GM12865 (cell line): ENCODE data around the gene RALGAPB.

ENCODE experiments used
- DNase-seq: peaks from one replicate; pipeline ENCODE4 v3.0.0; 2010; ENCODE audit warnings: low read depth
- H3K4me3 ChIP-seq: 2 replicates; pipeline ENCODE4 v1.5.1; 2011; ENCODE audit warnings: mild to moderate bottlenecking, low read depth, low read length, control low read depth
- TF ChIP-seq, protein P1 (sequence below): IDR thresholded peaks from 2 replicates; pipeline ENCODE4 v1.5.1; 2011; ENCODE audit warnings: low read length, control low read depth, low read depth, inconsistent platforms; ENCODE audit not compliant: insufficient read depth; ENCODE audit errors: missing control alignments

Gene RALGAPB

DNA sequence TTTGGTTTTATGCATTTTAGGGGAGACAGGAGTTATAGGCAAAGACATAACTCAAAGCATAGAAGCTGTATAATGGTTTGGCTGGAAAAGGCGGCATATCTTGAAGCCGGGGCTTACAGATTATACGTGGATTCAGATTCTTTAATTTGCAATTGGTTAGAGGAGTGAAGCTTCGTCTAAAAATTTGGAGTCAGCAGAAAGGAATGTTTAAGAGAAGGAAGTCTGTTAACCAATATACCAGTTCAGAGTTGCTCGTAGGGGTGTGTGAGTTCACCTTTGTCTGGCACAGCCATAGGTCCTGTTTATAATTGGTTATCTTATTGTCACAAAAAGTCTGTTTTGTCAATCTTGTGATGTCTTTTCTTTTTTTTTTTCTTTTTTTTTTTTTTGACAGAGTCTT lies 137.9 kb downstream of the RALGAPB start:
- no peak for DNase-seq
- TF ChIP-seq, protein P1, sequence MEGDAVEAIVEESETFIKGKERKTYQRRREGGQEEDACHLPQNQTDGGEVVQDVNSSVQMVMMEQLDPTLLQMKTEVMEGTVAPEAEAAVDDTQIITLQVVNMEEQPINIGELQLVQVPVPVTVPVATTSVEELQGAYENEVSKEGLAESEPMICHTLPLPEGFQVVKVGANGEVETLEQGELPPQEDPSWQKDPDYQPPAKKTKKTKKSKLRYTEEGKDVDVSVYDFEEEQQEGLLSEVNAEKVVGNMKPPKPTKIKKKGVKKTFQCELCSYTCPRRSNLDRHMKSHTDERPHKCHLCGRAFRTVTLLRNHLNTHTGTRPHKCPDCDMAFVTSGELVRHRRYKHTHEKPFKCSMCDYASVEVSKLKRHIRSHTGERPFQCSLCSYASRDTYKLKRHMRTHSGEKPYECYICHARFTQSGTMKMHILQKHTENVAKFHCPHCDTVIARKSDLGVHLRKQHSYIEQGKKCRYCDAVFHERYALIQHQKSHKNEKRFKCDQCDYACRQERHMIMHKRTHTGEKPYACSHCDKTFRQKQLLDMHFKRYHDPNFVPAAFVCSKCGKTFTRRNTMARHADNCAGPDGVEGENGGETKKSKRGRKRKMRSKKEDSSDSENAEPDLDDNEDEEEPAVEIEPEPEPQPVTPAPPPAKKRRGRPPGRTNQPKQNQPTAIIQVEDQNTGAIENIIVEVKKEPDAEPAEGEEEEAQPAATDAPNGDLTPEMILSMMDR = no peak
- no peak overlapping the region for H3K4me3 ChIP-seq

DNA sequence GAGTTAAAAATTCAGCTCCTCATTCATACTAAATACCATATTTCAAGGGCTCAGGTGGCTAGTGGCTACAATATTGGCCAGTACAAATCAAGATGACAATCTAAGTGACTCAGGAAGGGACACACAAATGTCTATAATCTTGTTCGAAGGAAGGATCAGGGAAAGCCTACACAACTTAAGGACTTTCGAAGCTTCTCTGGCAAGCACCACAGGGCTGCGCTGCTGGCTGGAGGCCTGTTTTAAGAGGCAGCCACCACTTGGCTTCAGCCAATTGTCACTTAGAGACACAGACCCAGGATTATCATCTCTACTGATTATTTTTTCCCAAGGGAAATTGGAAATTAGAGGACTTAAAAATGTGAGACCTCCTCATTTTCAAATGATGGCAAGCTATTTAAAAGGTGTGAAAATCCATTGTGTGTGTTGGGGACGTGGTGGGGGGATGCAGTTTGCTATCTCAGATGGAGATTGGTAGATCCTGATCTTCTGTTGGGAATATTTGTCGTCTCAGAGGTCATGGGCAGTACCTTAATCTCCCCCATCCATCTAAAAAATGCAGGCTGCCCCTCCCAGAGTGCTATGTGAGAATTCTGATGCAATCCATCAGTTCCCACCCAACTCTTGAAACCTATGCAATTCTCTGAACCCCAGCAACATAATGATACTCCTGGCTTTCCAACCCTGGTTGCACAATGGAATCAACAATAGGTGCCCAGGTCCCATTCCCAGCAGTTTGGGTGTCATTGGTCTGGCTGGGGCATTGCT lies 140.3 kb downstream of the RALGAPB start:
- TF ChIP-seq, protein P1 = no peak
- H3K4me3 ChIP-seq = no peak overlapping the region
- no peak for DNase-seq

DNA sequence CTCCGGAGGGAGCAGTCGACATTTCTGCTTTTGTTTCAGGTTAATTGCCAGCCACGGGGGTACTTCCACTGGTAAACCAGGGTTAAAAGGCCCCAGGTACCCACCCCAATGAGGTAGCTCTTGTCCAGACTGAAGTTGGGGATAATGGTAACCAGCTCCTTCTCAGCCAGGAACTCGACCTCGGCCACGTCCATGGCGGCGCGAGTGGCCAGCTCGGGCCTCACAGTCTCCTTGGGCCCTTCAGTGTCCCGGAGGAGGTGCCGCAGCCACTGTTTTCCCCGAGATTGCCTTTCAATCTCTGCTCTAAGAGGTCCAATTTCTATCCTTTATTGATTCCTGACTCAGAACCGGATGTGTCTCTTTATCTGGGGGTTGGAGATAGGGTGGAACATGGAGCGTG lies 142.6 kb downstream of the RALGAPB start:
- TF ChIP-seq, protein P1 = no peak
- H3K4me3 ChIP-seq = no peak overlapping the region
- no peak for DNase-seq

DNA sequence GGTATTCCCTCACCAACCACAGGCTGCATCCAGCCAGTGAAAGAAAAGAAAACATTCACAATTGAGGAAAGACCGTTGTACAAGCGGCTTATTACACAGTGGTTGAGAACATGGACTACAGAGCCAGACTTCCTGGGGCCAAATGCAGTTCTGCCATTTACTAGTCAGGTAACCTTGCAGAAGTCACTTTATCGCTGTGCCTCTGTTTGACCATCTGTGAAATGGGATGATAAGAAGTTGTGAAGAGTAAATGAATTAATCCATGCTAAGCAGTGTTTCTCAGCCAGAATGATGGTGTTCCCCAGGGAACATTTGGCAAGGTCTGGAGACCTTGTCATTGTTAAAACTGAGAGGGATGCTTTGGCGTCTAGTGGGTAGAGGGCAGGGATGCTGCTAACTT lies 143.8 kb downstream of the RALGAPB start:
- TF ChIP-seq, protein P1 = no peak
- DNase-seq = no peak
- H3K4me3 ChIP-seq = no peak overlapping the region

DNA sequence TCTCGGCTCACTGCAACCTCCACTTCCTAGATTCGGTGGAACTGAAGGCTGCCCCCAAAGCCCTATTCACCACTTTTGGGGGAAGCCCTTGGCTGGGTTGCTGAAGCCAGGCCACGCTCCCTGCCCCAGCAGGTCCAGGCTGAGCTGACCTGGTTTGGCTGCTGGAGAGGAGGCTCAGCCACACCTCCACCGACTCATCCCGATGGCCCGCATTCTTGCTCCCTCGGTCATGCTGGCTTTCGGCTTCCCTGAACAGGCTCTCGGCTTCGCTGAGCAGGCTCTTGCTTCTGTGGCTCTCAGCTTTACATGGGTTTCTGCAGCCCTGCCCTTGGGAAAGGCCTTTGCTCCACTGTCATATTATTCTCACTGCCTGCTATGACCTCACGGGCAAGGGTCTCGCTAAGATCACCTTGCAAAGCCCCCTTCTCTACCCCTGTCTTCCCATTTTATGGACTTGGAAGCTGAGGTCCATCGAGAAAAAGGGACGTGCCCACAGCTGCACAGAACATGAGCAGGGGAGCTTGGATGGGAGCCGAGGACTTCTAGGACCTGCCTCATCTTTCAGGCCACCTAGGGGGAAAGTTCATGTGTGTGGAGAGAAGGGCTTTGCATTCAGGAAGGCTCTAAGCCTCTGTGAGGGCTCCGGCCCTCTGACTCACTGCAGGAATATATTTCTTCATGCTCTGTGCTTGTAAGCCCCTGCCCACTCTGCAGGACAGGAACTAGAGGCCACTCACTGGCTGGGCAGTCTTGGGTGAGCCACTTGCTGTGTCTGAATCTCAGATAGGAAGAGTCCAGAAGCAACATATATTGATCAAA lies 144.6 kb downstream of the RALGAPB start:
- TF ChIP-seq, protein P1 = no peak
- no peak for DNase-seq

DNA sequence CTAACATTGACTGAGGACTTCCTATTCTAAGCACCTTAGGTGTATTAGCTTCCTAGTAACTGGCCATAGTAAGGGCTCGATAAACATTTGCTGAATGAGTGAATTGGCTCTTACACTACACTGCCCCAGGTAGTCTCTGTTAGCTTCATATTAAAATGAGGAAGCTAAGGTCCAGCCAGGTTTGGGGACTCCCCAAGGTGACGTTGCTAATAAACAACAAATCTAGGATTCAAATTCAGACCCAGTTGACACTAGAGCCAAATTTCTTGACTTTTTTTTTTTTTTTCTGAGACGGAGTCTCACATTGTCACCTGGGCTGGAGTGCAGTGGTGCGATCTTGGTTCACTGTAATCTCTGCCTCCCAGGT lies 145.2 kb downstream of the RALGAPB start:
- TF ChIP-seq, protein P1 = no peak
- no peak overlapping the region for H3K4me3 ChIP-seq
- DNase-seq = no peak

More for the DNA sequence above, 144.6 kb downstream of the RALGAPB start:
- no peak overlapping the region for H3K4me3 ChIP-seq

DNA sequence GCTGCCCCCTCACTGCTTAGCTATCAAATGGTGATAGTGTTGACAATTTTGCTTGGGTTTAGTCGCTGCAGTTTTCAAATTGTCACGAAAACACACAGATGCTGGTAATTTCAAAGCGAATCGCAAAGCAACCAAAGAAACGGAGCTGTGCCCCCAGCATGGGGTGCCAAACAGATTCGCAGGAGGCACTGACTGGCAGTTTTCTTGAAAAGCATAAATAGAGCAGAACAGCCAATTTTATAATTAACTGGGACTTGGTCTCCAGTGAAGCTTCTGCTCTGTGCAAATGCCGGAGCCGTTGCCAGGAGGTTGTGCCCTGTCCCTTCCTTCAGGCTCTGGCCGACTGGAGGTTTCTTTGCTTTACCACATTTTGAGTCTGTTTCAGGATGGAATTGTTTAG lies 147.8 kb downstream of the RALGAPB start:
- DNase-seq = no peak

More for the DNA sequence above, 147.8 kb downstream of the RALGAPB start:
- H3K4me3 ChIP-seq = no peak overlapping the region
- TF ChIP-seq, protein P1 = no peak
